ENCODE results near the gene DYSF. TPM values are rescaled to one million over a fixed set of nuclear protein-coding genes. Genes with fewer than 3 reads are reported as not detected.

DYSF gene
- total and polyA plus RNA-seq, 8 donors, result 17.8 to 71.4 (median 21.6) TPM

- Histone ChIP-seq H3K27ac (no peak overlapping the region), H3K36me3 (no peaks in the 10 kb centered on the region), H3K9me3 (no peaks in the 10 kb centered on the region), H3K27me3 (peaks cover 14 to 56% of the 10 kb centered on the region in 2 donors), H3K4me3 (peak overlapping the region in 1 of 2 donors; percentile 59), H3K4me1 (peaks cover 10 to 67% of the 10 kb centered on the region in 2 donors)
- TF ChIP-seq CTCF (IDR thresholded peaks at IDR 0.05), result no peak
- no peak for ATAC-seq
- intact Hi-C loops (cut with DNase I), result no loop called here
- DNase-seq, result no peak
Observed at GRCh38 chr2:71465356-71465755, 12.0 kb downstream of the DYSF start.

DNA sequence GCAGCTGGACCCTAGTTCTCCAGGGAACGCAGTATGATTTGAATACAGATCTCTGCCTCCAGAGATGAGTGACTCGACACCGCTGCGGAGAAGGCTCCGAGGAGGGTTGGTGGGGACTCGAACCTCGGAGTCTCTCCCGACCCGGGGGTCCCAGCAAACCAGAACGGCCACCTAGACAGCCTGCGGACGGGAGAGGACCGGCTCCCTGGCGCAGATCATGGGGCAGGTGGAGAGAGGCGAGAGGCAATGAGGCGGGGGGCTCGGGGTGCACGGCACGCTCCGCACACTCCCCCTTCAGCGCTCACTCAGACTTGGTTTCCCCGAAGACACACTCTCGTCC is 12.6 kb downstream of the DYSF start:
- peaks cover 10 to 61% of the 10 kb centered on the region in 2 donors for H3K4me1 ChIP-seq
- TF ChIP-seq CTCF (IDR thresholded peaks at IDR 0.05), result no peak
- H3K4me3 ChIP-seq, result peak overlapping the region; percentile 59
- intact Hi-C loops (cut with DNase I), result no loop called here
- no peaks in the 10 kb centered on the region for H3K9me3 ChIP-seq
- ATAC-seq (no peak), DNase-seq (no peak)
- H3K36me3 ChIP-seq, result no peaks in the 10 kb centered on the region
- H3K27me3 ChIP-seq, result peaks cover 14 to 56% of the 10 kb centered on the region in 2 donors
- peak overlapping the region in 1 of 2 donors; percentile 79 for H3K27ac ChIP-seq

- Histone ChIP-seq H3K36me3 (no peaks in the 10 kb centered on the region), H3K4me3 (peak overlapping the region; percentile 59), H3K27ac (peak overlapping the region; percentile 44 to 79), H3K9me3 (no peaks in the 10 kb centered on the region), H3K4me1 (peaks cover 10 to 55% of the 10 kb centered on the region in 2 donors), H3K27me3 (peaks cover 14 to 56% of the 10 kb centered on the region in 2 donors)
- ATAC-seq (peak; percentile 78), DNase-seq (peak in 3 of 4 donors; percentile 40 to 87 (median 44))
- intact Hi-C loops (cut with DNase I), result no loop called here
- TF ChIP-seq CTCF (IDR thresholded peaks at IDR 0.05), result no peak
Observed at GRCh38 chr2:71466301-71467179, 13.2 kb downstream of the DYSF start.

GRCh38 chr2:71467180-71467815 is 13.9 kb downstream of the DYSF start:
- TF ChIP-seq CTCF (IDR thresholded peaks at IDR 0.05), result no peak
- H3K4me1 ChIP-seq, result peaks cover 10 to 54% of the 10 kb centered on the region in 2 donors

More at GRCh38 chr2:71467180-71467815, 13.9 kb downstream of the DYSF start:
- Histone ChIP-seq H3K27me3 (peaks cover 14 to 56% of the 10 kb centered on the region in 2 donors), H3K4me3 (peak overlapping the region; percentile 59), H3K27ac (peak overlapping the region in 1 of 2 donors; percentile 79), H3K36me3 (no peaks in the 10 kb centered on the region), H3K9me3 (no peaks in the 10 kb centered on the region)
- intact Hi-C loops (cut with DNase I), result no loop called here
- DNase-seq (no peak), ATAC-seq (peak; percentile 45)

All from left lung (tissue), 10 donors.